ENCODE results near the gene ZNF536.

Gene ZNF536

GRCh38 chr19:30420881-30421280, 48.7 kb downstream of the ZNF536 start:
- no peak for DNase-seq
- no peak for TF ChIP-seq CTCF (IDR thresholded peaks at IDR 0.05; ENCODE audit: low read depth, low read length)
- Histone ChIP-seq H3K4me3 (ENCODE audit: low read depth, low read length) (no peak overlapping the region), H3K4me1 (peaks cover 4% of the 10 kb centered on the region), H3K9me3 (no peaks in the 10 kb centered on the region), H3K27me3 (no peaks in the 10 kb centered on the region), H3K36me3 (no peaks in the 10 kb centered on the region)

- Histone ChIP-seq H3K9me3 (no peaks in the 10 kb centered on the region), H3K4me3 (ENCODE audit: low read depth, low read length) (no peak overlapping the region), H3K36me3 (no peaks in the 10 kb centered on the region), H3K27me3 (no peaks in the 10 kb centered on the region), H3K4me1 (peaks cover 4% of the 10 kb centered on the region)
- DNase-seq: no peak
- no peak for TF ChIP-seq CTCF (IDR thresholded peaks at IDR 0.05; ENCODE audit: low read depth, low read length)
Observed at GRCh38 chr19:30421571-30421970, 49.4 kb downstream of the ZNF536 start.

GRCh38 chr19:30423481-30423880, 51.3 kb downstream of the ZNF536 start:
- Histone ChIP-seq H3K36me3 (no peaks in the 10 kb centered on the region), H3K27me3 (no peaks in the 10 kb centered on the region), H3K4me3 (ENCODE audit: low read depth, low read length) (no peak overlapping the region), H3K4me1 (peaks cover 16% of the 10 kb centered on the region), H3K9me3 (no peaks in the 10 kb centered on the region)
- DNase-seq: peak; percentile 85
- no peak for TF ChIP-seq CTCF (IDR thresholded peaks at IDR 0.05; ENCODE audit: low read depth, low read length)

GRCh38 chr19:30425885-30426838, 54.0 kb downstream of the ZNF536 start:
- no peaks in the 10 kb centered on the region for H3K9me3 ChIP-seq
- no peaks in the 10 kb centered on the region for H3K36me3 ChIP-seq
- H3K27me3 ChIP-seq: no peaks in the 10 kb centered on the region
- H3K4me3 ChIP-seq (ENCODE audit: low read depth, low read length): no peak overlapping the region
- no peak for DNase-seq
- TF ChIP-seq CTCF (IDR thresholded peaks at IDR 0.05; ENCODE audit: low read depth, low read length): no peak
- peaks cover 16% of the 10 kb centered on the region for H3K4me1 ChIP-seq

- Histone ChIP-seq H3K4me1 (peaks cover 16% of the 10 kb centered on the region), H3K9me3 (no peaks in the 10 kb centered on the region), H3K27me3 (no peaks in the 10 kb centered on the region), H3K4me3 (ENCODE audit: low read depth, low read length) (no peak overlapping the region), H3K36me3 (no peaks in the 10 kb centered on the region)
- TF ChIP-seq CTCF (IDR thresholded peaks at IDR 0.05; ENCODE audit: low read depth, low read length): no peak
- no peak for DNase-seq
Observed at GRCh38 chr19:30426864-30427263, 54.7 kb downstream of the ZNF536 start.

- Histone ChIP-seq H3K4me3 (ENCODE audit: low read depth, low read length) (no peak overlapping the region), H3K36me3 (no peaks in the 10 kb centered on the region), H3K4me1 (peaks cover 15% of the 10 kb centered on the region), H3K27me3 (no peaks in the 10 kb centered on the region), H3K9me3 (no peaks in the 10 kb centered on the region)
- TF ChIP-seq CTCF (IDR thresholded peaks at IDR 0.05; ENCODE audit: low read depth, low read length): no peak
- DNase-seq: no peak
Observed at GRCh38 chr19:30428092-30428680, 56.0 kb downstream of the ZNF536 start.
